NK-92 (cell line): ENCODE measurements around the gene SIRT2.
"Not testable (repeated sequence)": the region's sequence is repeated elsewhere in the genome, so short reads cannot be mapped to it uniquely, and the experiment has no call there.

ENCODE experiments used
- DNase-seq: peaks from one replicate; lab custom pipeline; 2025; ENCODE audit not compliant: unreplicated experiment; lab: John Stamatoyannopoulos, UW

SIRT2 gene

DNA sequence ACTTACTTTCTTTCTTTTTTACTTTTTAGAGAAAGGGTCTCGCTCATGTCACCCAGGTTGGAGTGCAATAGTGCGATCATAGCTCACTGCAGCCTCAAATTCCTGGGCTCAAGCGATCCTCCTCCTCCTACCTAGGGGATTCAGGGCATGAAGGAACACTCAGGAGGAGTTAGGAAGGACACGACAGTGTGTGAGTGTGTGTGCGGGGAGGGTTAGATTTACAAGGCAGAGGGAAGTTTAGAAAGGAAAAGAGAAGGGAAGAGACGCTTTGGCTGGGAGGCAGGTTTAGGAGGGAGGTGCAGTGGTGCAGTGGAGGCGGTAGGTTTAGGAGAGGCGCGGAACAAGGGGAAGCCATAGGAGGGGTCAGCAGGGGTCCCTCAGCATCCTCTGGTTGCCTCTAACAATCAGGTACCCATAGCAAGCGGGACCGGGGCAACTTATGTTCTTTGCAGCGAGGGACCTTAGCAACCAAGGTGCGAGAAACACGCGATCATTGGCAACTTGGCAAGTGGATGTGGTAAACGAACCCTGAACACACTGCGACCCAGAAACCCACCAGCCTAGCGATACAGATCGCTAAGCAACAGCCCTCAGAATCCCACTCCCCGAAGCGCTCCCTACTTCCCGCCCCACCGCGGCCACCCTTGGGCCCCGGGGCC is 501 bp downstream of the SIRT2 start:
- no peak for DNase-seq

DNA sequence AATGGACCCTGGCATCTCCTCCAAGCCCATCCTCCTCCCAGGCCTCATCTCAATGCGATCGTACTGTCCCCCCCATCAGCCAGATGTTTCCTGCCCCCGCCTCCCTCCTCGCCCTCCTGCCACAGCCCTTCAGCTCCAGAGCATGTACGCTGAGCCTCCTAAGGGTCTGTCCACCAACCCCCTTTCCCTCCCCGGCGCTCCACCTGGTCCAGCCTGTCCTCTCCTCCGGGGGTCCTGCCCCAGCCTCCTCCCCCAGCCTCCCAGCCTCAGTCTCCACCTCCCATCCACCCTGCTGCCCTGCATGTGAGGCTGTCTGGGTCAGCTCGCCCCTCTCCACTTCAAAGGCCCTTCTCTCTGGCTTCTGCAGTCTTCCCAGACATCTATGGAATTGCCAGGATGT is 4.5 kb downstream of the SIRT2 start:
- no peak for DNase-seq

DNA sequence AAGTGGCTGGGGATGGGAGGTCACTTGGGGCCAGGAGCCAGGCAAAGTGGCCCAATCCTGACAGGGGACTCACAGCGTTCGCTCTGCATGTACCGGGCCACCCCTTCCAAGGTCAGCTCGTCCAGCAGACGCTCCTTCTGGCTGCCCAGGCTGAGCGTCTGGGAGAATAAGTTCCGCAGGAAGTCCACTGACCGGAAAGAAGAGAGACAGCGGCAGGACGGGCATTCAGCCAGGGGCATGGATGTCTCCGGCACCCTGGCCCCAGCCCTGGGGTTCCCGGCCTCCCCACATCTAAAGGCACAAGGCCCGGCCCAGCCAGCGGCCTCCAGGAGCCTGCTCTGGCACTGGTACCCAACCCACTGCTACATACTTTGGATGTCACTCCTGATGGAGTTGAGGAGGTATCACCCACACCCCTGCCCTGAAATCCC is 6.1 kb downstream of the SIRT2 start:
- DNase-seq = no peak

DNA sequence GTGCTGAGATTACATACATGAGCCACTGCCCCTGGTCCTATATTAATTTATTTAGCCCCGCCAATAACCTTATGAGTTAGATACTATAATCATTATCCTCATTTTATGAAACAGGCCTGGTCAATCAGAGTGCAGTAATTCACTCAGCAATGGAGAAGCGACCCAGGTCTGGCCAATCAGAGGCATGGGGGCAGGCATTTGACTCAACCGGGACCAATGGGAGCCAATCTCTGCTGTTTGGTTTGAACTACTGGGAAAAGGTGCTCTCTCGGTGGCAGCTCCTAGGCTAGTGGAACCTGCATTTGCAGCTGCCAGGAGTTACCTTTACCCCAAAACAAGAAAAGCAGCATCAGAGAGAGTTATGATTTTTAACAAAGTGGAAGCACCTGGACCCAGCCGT is 6.6 kb downstream of the SIRT2 start:
- DNase-seq = no peak

DNA sequence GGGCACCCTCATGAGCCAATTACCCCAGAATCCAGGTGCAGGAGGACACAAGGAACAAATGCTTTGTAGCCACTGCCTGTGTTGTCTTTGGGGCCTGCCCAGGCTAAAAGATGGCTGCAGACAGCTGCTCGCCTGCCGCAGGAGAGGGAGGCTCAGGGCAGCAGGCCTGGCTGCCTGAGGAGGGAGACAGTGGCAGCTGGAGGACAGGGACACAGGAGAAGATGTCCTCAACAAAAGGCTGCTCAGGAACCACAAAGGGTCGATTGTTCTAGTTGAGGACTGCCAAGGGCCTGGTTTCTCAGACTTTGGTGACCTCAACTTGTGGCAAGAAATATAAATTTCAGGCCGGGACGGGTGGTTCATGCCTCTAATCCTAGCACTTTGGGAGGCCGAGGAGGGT is 7.6 kb downstream of the SIRT2 start:
- no peak for DNase-seq

DNA sequence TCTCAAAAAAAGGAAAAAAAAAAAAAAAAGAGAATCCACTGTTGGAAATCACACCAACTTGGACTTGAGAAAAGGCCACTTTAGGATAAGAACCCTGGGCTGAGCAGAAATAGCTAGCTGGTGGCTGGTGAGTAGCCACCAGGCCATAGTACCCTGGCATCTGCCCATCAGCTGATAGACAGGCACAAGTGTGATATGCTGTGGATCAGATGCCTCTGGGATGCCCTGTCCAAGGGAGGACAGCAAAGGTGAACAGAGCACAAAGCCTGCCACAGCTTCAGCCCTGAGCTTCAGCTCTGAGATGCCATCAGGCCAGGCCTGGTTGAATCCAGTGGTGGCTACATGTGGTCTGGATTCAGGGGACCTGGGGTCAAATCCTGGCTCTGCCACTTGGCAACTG is 8.7 kb downstream of the SIRT2 start:
- no peak for DNase-seq

DNA sequence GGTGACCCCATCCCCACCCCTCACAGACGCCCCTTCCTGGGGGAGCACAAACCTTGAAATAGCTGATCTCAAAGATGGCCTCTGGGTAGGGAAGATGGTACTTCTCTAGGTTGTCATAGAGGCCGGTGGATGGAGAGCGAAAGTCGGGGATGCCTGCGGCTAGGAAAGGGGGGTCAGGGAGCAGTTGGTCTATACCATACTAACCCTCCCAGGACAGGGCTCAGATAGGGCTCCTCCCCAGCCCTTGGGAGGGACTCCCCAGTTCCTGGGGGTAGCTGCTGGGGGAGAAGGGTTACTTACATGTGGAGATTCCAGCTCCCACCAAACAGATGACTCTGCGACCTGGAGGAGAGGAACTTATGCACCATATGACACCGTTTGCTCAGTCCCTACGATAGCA is 9.6 kb downstream of the SIRT2 start:
- DNase-seq = no peak

DNA sequence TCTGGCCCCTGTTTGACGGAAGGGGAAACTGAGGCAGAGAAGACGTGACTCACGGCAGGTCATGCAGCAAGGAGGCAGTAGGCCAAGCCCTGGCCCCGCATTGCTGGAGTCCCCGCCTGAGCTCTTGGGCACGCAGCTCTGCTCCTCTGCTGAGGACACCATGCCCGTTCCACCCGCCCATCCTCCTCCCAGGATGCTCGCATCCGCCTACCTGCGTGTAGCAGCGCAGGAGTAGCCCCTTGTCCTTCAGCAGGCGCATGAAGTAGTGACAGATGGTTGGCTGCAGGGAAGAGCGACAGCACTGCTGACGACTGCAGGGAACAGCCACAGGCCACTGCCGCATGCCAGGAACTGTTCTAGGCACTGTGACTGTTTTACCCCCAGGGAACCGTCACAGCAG is 10.5 kb downstream of the SIRT2 start:
- no peak for DNase-seq

DNA sequence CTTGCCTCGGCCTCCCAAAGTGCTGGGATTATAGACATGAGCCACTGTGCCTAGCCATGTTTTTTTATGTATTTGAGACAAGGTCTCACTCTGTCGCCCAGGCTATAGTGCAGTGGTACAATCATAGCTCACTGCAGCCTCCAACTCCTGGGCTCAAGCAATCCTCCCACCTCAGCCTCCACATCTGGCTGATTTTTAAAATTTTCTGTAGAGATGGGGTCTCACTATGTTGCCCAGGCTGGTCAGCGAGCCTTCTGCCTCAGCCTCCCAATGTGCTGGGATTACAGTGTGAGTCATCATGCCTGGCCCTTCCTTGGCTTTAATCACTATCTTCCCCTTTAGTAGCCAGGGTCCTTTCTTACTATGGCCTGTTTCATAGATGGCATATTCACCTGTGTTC is 14.7 kb downstream of the SIRT2 start:
- not testable (repeated sequence) for DNase-seq

DNA sequence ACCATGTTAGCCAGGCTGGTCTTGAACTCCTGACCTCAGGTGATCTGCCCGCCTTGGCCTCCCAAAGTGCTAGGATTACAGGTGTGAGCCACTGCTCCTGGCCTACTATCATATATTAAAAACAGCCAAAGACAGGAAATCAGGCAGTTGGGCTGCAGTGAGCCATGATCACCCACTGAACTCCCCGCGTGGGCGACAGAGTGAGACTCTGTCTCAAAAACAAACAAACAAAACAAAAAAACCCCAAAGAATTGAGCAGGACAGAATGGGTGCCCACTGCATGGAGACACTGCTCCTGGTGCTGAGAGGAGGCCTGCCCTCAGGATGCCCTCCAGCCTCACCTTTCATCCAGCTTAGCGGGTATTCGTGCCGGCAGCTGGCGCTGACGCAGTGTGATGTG is 16.1 kb downstream of the SIRT2 start:
- no peak for DNase-seq

DNA sequence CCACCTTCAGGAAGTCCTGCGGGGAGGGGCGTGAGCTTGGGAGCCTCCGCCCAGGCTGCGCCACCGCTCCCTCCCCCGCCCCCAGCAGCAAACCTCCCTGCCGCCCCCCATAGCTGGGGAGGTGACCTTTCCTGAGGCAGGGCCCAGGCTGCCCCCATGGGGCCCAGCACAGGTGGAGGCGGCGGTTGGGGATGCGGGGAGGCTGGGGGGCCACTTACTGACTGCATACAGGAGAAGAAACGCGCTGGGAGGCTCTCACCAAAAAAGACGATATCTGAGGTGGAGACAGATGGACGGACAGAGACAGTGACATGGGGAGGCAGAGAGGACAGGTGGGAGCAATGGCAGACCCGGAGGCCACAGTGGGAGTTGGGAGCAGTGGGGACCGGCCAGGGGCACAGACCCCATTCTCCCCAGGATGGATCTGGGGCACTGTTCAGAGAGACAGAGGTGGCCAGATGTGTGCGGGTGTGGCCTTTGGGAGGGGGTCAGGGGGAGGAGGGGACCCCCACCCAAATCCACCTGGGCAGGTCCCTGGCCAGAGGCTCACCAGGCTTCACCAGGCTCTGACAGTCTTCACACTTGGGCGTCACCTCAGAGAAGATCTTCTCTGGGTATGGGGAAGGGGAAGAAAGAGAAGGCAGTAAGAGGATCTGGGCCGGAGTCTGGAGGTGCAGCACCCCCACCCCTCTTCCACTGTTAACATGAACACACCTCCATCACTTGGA is 18.4 kb downstream of the SIRT2 start:
- no peak for DNase-seq

DNA sequence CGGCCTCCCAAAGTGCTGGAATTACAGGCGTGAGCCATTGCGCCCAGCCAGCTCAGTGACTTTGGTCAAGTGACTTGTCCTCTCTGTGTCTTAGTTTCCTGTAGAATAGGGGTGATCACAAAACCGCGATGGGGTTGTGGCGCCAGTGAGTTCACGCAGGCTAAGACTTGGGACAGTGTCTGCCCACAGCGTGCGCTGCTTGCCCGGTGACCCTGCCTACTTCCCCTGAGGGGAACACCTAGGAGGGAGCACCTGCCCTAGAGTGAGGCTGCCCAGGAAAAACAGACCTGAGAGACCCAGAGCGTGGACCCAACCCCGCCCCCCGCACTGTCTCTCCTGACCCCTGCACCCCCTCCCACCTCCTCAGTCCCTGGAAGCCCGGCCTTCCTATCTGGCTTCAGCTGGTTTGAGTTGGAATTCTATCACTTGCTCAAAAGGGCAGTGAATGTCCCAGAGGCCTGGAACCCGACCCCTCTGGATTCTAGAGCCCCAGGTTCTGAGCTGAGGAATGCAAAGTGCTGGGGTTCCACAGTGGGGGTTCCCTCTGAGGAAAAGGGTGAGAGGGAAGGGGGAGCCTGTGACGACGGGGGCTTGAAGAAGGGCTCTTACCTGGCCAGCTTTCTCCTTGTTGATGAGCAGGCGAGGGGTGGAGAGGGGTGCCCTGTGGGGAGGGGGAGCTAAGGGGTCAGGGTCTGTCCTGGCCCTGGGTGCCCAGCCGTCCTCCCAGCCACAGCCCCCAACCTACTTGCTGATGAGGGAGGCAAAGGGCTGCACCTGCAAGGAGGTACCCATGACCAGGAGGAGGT is 19.1 kb downstream of the SIRT2 start:
- no peak for DNase-seq

DNA sequence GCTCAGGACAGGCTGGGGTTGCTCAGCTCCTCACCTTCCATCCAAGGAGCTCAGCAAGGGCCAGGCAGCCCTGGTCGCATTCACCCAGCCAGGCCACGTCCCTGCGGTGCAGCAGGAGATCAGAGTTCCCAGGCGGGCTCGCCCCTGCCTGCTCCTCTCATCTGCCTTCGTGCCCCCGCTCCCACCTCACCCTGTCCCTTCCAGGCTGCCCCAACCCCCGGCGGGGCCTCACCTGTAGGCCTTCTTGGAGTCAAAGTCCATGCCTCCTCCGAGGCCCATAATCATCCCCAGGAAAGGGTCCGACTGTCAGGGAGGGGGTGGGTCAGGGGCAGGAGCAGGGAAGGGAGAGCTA is 20.0 kb downstream of the SIRT2 start:
- no peak for DNase-seq

DNA sequence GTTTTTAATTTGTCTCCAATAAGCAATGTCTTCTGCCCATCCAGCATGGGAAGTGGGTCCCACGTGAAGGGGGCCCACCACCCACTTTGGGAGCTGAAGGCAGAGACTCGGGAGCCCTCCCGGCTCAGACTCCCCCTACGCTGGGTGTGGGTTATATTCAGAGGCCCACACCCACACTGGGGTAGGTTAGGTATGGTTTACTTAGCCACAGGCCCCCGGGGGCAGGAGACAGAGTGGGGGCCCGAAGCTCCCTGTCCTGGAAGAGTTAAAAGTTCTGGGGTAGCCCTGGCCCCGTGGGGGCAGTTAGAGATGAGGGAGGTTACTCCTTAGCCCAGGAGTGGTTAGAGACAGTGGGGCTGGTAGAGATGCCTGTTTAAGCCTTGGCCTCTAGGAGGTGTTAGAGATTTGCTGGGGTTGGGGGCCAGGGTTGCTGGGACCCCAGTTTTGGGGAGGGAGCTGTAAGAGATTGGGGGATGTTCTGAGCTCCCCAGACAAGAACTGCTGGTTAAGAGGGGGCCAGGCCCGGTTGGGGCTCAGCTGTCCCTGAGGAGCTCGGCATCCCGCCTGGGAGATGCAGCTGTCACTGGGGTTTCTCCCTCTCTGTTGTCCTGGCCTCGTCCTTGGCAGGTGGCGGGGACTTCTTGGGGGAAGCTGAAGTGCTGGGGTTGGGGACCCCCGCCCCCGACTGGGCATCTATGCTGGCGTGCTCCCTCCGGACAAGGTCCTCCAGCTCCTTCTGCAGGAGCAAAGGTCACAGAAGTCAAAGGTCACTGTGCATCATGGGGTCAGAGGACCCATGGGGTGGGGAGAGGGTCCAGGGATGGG is 20.6 kb downstream of the SIRT2 start:
- DNase-seq = no peak

DNA sequence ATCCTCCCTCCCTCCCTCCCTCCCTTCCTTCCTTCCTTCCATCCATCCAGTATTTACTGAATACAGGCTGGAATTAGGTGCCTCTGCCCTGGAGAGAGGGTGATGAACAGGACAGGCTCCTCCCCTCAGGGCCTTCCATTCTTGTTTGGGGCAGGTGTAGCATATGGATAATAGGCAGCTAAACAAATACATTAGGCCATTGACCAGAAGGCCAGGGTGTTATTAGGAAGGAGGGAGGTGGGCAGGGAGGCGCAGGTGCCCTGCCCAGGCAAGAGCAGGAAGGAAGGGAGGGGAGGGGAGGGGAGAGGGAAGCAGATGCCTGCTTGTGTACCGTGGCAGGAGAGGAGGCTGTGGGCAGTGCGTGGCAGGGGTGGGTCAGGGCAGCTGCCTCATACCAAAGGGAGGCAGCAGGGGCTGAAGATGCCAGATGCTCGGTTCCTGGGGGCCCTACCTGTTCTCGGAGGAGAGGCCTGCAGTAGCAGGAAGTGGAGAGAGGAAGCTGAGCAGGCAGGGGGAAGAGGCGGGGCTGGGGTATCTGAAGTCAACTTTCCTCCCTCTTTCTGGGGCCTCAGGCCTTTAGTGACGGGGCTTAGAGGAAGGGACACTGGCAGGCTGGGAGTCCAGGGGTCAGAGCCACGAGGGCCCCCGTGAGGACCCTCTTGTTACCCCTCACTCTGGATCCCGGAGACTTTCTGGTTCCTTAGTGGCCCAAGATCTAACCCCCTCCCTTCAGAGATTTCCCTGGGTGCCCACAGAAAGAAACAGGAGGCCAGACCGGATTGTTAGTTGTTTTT is 21.4 kb downstream of the SIRT2 start, which contains the start of gene RINL:
RINL (minus strand) TSS at position 495 of the 794 bp plus-strand sequence. CDS start 1,533 bp downstream, outside the sequence.
- no peak for DNase-seq

DNA sequence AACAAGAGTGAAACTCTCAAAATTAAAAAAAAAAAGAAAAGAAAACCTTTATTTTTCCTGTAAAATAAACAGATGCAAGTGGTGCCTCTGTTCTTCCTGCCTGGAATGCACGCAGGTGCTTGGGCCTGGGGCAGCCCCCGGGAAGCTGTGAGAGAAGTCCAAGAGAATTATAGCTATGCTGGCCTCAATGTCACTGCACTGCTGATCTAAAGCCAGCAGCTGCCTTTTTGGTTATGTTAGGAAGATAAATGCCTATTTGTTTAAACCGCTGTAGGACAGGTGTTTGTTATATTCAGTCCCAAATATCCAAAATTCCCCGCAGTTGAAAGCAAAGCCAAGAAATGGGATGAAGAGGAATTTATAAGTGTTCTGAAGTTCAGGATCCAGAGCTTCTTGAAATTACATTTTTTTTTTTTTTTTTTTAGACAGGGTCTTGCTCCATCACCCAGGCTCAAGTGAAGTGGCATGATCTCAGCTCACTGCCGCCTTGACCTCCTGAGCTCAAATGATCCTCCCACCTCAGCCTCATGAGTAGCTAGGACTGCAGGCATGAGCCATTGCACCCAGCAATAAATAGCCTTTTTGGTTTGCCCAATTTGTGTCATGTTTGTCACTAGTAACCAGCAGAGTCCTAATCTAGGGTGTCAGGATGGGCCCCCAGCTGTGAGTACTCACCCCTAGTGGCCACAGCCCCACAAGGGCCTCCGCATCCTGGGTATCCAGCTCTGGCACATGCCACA is 23.6 kb downstream of the SIRT2 start:
- DNase-seq = no peak

DNA sequence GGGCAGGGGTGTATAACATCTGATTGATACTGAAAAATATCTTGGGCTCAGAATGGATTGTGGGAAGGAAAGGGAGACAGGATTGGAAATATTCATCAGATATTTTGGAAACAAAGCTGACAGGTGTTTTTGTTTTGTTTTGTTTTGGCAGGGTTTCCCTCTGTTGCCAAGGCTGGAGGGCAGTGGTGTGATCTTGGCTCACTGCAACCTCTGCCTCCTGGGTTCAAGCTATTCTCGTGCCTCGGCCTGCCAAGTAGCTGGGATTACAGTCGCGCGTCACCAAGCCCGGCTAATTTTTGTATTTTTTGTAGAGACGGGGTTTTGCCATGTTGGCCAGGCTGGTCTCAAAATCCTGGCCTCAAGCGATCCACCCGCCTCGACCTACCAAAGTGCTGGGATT is 26.0 kb downstream of the SIRT2 start:
- DNase-seq = not testable (repeated sequence)

DNA sequence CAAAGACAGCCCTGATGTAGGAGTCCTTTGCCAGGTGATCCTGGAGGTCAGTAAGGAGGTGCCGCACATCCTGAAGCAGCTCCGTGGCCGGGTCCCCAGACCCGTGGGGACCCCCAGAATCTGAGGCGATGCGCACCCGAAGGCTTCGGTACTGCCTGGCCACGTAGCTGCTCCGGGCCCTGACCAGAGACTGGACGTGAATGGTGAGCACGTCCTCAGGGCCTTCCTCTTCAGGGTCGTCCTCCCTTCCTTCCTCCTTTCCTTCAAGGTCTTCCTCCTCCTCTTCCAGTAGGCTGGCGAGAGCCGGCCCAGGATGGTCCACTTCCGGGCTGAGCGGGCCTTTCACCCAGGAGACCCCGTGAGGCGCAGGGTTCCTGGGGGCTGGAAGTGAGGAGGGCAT is 28.8 kb downstream of the SIRT2 start:
- no peak for DNase-seq

DNA sequence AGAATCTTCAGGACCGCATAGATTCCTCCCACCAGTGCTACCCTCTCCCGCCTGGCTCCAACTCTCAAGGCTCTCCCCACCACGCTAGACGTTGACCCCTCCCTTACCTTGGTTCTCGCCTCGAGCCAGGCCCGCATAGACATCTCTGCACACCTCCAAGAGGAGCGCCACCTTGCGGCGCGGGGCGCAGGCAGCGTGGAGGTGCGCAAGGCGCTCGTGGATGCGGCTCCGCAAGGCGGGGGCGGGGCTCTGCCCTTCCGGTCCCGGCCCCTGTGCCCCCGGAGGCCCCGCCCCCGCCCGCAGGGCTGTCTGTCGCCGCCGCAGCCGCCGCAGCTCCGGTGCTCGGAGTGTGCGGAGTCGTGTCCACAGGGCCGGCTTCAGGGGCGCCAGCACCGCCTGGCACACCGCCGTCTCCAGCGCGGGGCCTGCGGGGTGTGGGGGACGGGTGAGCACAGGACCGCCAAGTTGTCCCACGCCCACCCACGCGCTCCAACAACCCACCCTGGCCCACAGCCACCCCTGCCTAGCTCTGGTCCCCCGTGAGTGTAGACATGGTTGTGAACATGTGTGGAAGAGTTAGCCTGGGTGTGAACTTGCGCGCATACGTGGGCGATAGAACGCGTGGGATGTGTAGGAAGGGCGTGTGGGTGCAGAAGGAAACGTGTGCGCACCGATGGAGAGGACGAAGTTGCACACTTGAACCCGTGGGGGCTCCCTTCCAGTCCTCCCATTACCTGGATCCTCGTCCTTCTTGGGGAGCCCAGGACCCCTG is 29.4 kb downstream of the SIRT2 start:
- peak; percentile 47 for DNase-seq
